Neural progenitor cell (in vitro differentiated cells): ENCODE results near the gene ATP13A5.

Source experiments
- EZH2 ChIP-seq: fragments of 200-600 bp; sonication (generic); IDR thresholded peaks from 2 replicates; pipeline ENCODE4 v1.6.1; 2017; ENCODE audit warnings: antibody characterized with exemption, mild to moderate bottlenecking, moderate library complexity
- EZH2phosphoT487 ChIP-seq: fragments of 200-600 bp; sonication (generic); IDR thresholded peaks from 2 replicates; pipeline ENCODE4 v1.6.1; 2017; ENCODE audit warnings: antibody characterized with exemption
- TF ChIP-seq, protein P1 (sequence below): fragments of 200-600 bp; sonication (generic); IDR thresholded peaks from 2 replicates; pipeline ENCODE4 v1.5.1; 2017; ENCODE audit warnings: antibody characterized with exemption, mild to moderate bottlenecking

DNA sequence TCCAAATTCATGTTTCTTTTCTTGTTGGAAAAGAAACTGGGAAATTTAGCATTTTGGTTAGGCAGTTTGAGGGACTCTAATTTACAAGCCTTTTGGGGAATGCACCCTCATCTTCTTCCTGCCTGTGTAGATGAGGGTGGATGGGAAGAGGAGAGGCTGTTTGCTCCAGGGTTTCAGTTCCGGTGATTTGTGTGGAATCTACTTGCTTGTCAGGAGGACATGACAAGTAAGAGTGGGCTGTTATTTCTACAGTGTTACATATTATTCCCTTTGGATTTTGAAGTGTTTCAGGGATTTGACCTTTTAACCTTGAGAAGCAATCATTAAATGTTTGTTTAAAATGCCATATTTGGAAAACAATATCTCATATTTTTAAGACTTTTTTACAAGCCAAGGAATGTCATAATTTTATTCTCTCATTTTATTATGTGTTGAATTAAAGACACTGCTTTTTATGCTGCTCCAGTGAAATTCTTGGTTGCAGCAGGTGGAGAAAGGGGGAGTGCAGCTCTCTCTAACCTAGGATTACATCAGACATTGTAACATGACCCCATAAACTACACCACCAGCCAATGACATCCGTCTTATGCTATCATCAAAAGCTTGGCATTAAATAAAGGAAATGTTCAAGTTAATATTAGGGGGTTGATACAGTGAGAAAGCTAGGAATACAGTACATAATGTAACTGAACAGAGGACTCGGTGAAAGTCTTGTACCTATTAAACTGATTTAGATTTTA is 107.3 kb downstream of the ATP13A5 start:
- no peak for TF ChIP-seq EZH2phosphoT487
- TF ChIP-seq, protein P1, sequence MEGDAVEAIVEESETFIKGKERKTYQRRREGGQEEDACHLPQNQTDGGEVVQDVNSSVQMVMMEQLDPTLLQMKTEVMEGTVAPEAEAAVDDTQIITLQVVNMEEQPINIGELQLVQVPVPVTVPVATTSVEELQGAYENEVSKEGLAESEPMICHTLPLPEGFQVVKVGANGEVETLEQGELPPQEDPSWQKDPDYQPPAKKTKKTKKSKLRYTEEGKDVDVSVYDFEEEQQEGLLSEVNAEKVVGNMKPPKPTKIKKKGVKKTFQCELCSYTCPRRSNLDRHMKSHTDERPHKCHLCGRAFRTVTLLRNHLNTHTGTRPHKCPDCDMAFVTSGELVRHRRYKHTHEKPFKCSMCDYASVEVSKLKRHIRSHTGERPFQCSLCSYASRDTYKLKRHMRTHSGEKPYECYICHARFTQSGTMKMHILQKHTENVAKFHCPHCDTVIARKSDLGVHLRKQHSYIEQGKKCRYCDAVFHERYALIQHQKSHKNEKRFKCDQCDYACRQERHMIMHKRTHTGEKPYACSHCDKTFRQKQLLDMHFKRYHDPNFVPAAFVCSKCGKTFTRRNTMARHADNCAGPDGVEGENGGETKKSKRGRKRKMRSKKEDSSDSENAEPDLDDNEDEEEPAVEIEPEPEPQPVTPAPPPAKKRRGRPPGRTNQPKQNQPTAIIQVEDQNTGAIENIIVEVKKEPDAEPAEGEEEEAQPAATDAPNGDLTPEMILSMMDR = no peak
- no peak for TF ChIP-seq EZH2
